Astrocyte (in vitro differentiated cells and primary cell): Measurements from ENCODE around the gene OSTF1. TPM values are rescaled to one million over a fixed set of nuclear protein-coding genes. Genes with fewer than 3 reads are reported as not detected.

ENCODE experiments used
- DNase-seq: peaks from one replicate; pipeline ENCODE4 v3.0.0-alpha.2; 2010; ENCODE audit warnings: low read depth
- FAIRE-seq: peaks from 2 replicates; lab custom pipeline; 2011; peaks lifted over from hg19 to GRCh38; lab: Jason Lieb, UNC
- H2AFZ ChIP-seq: 2 replicates; pipeline ENCODE4 v1.6.0; 2012; ENCODE audit warnings: low read depth, low read length, inconsistent platforms
- H3K27ac ChIP-seq: 2 replicates; pipeline ENCODE4 v1.5.1; 2011; ENCODE audit warnings: low read depth, low read length, inconsistent platforms
- H3K27me3 ChIP-seq: 2 replicates; pipeline ENCODE4 v1.6.0; 2011; ENCODE audit warnings: low read length, inconsistent platforms; ENCODE audit not compliant: insufficient read depth
- H3K36me3 ChIP-seq: 2 replicates; pipeline ENCODE4 v1.5.1; 2011; ENCODE audit warnings: low read length, inconsistent platforms; ENCODE audit not compliant: insufficient read depth
- H3K4me1 ChIP-seq: 2 replicates; pipeline ENCODE4 v1.5.1; 2011; ENCODE audit warnings: low read length, inconsistent platforms; ENCODE audit not compliant: insufficient read depth
- H3K4me2 ChIP-seq: 2 replicates; pipeline ENCODE4 v1.6.0; 2012; ENCODE audit warnings: low read length, inconsistent platforms
- H3K4me3 ChIP-seq: 2 replicates; pipeline ENCODE4 v1.5.1; 2011; ENCODE audit warnings: low read depth, mild to moderate bottlenecking, low read length, inconsistent platforms; ENCODE audit not compliant: insufficient read depth
- H3K79me2 ChIP-seq: 2 replicates; pipeline ENCODE4 v1.6.0; 2012; ENCODE audit warnings: mild to moderate bottlenecking, low read length, inconsistent platforms; ENCODE audit not compliant: insufficient read depth
- H3K9ac ChIP-seq: 2 replicates; pipeline ENCODE4 v1.6.0; 2012; ENCODE audit warnings: mild to moderate bottlenecking, low read length, inconsistent platforms
- H3K9me3 ChIP-seq: 2 replicates; pipeline ENCODE4 v1.5.1; 2012; ENCODE audit warnings: low read depth, mild to moderate bottlenecking, low read length, inconsistent platforms; ENCODE audit not compliant: insufficient read depth
- H4K20me1 ChIP-seq: 2 replicates; pipeline ENCODE4 v1.6.0; 2012; ENCODE audit warnings: low read length, inconsistent platforms; ENCODE audit not compliant: insufficient read depth
- H3K27ac Mint-ChIP-seq: one replicate; pipeline ENCODE4 v1.8.0; 2021; ENCODE audit warnings: mild to moderate bottlenecking, mixed read lengths; ENCODE audit not compliant: unreplicated experiment
- H3K27me3 Mint-ChIP-seq: one replicate; pipeline ENCODE4 v1.8.0; 2021; ENCODE audit warnings: low read depth, mixed read lengths; ENCODE audit not compliant: unreplicated experiment
- H3K36me3 Mint-ChIP-seq: one replicate; pipeline ENCODE4 v1.8.0; 2021; ENCODE audit warnings: low read depth, mixed read lengths; ENCODE audit not compliant: unreplicated experiment
- H3K4me1 Mint-ChIP-seq: one replicate; pipeline ENCODE4 v1.8.0; 2021; ENCODE audit warnings: low read depth, mixed read lengths; ENCODE audit not compliant: unreplicated experiment
- H3K4me3 Mint-ChIP-seq: one replicate; pipeline ENCODE4 v1.8.0; 2021; ENCODE audit warnings: mild to moderate bottlenecking, moderate library complexity, mixed read lengths; ENCODE audit not compliant: unreplicated experiment
- H3K9me3 Mint-ChIP-seq: one replicate; pipeline ENCODE4 v1.8.0; 2021; ENCODE audit warnings: mild to moderate bottlenecking, mixed read lengths; ENCODE audit not compliant: unreplicated experiment
- CTCF ChIP-seq: IDR thresholded peaks from 2 replicates; pipeline ENCODE4 v1.5.1; 2011; ENCODE audit warnings: low read depth, mild to moderate bottlenecking, inconsistent platforms, low read length, moderate library complexity; ENCODE audit not compliant: insufficient read depth
- EZH2 ChIP-seq: IDR thresholded peaks from 2 replicates; pipeline ENCODE4 v1.6.1; 2012; ENCODE audit warnings: mild to moderate bottlenecking, low read length, inconsistent platforms; ENCODE audit not compliant: insufficient read depth
- total RNA-seq: library from RNA; stranded (reverse); gene quantifications from 2 replicates; pipeline ENCODE4 v1.2.1, GENCODE V29; 2021

The OSTF1 gene
- total RNA-seq, 1 donor from 2014 or later = 43.0 TPM

- Mint-ChIP-seq H3K27me3 (no peaks in the 10 kb centered on the region), H3K27ac (no peak overlapping the region), H3K9me3 (no peaks in the 10 kb centered on the region), H3K4me3 (no peak overlapping the region), H3K4me1 (peaks cover 5% of the 10 kb centered on the region), H3K36me3 (peaks cover 5% of the 10 kb centered on the region)
- Histone ChIP-seq H3K9me3 (no peaks in the 10 kb centered on the region), H3K4me1 (no peaks in the 10 kb centered on the region), H3K36me3 (no peaks in the 10 kb centered on the region), H3K4me3 (no peak overlapping the region), H3K4me2 (no peak overlapping the region), H3K27ac (no peak overlapping the region), H4K20me1 (peaks cover 23% of the 10 kb centered on the region), H2AFZ (no peak overlapping the region), H3K27me3 (no peaks in the 10 kb centered on the region), H3K79me2 (peaks cover 58% of the 10 kb centered on the region), H3K9ac (no peak overlapping the region)
- TF ChIP-seq EZH2 (no peak), CTCF (no peak)
- no peak for FAIRE-seq
- no peak for DNase-seq
Observed at GRCh38 chr9:75102177-75102790, 14.0 kb downstream of the OSTF1 start.

GRCh38 chr9:75104607-75105006 is 16.3 kb downstream of the OSTF1 start:
- no peak overlapping the region for H3K27ac ChIP-seq
- no peaks in the 10 kb centered on the region for H3K9me3 Mint-ChIP-seq
- H3K36me3 Mint-ChIP-seq = peaks cover 2% of the 10 kb centered on the region
- no peak overlapping the region for H3K4me3 ChIP-seq
- no peaks in the 10 kb centered on the region for H3K27me3 ChIP-seq
- H4K20me1 ChIP-seq = peaks cover 14% of the 10 kb centered on the region
- H3K9me3 ChIP-seq = no peaks in the 10 kb centered on the region
- peaks cover 56% of the 10 kb centered on the region for H3K79me2 ChIP-seq
- H2AFZ ChIP-seq = no peak overlapping the region
- H3K4me3 Mint-ChIP-seq = no peak overlapping the region
- DNase-seq (no peak), FAIRE-seq (no peak)
- H3K4me2 ChIP-seq = no peak overlapping the region
- TF ChIP-seq CTCF = no peak
- TF ChIP-seq EZH2 = no peak
- peaks cover 8% of the 10 kb centered on the region for H3K4me1 Mint-ChIP-seq
- no peaks in the 10 kb centered on the region for H3K27me3 Mint-ChIP-seq
- no peaks in the 10 kb centered on the region for H3K4me1 ChIP-seq
- H3K36me3 ChIP-seq = no peaks in the 10 kb centered on the region
- H3K9ac ChIP-seq = no peak overlapping the region
- no peak overlapping the region for H3K27ac Mint-ChIP-seq

- Mint-ChIP-seq H3K27me3 (no peaks in the 10 kb centered on the region), H3K9me3 (no peaks in the 10 kb centered on the region), H3K4me3 (no peak overlapping the region), H3K36me3 (peaks cover 2% of the 10 kb centered on the region), H3K27ac (no peak overlapping the region), H3K4me1 (peaks cover 12% of the 10 kb centered on the region)
- DNase-seq (no peak), FAIRE-seq (no peak)
- no peak overlapping the region for H3K9ac ChIP-seq
- TF ChIP-seq EZH2 (no peak), CTCF (no peak)
- no peak overlapping the region for H3K4me3 ChIP-seq
- no peaks in the 10 kb centered on the region for H3K36me3 ChIP-seq
- no peaks in the 10 kb centered on the region for H3K27me3 ChIP-seq
- H3K9me3 ChIP-seq = no peaks in the 10 kb centered on the region
- peaks cover 56% of the 10 kb centered on the region for H3K79me2 ChIP-seq
- H4K20me1 ChIP-seq = peaks cover 14% of the 10 kb centered on the region
- no peak overlapping the region for H3K27ac ChIP-seq
- H3K4me1 ChIP-seq = no peaks in the 10 kb centered on the region
- H3K4me2 ChIP-seq = no peak overlapping the region
- H2AFZ ChIP-seq = no peak overlapping the region
Observed at GRCh38 chr9:75105019-75105540, 16.8 kb downstream of the OSTF1 start.
